DMS53 treated with DMSO at 0.1 percent for 48 hours (cell line): Measurements from ENCODE around the gene FCN1.

Source experiments
- DNase-seq: peaks from one replicate; lab custom pipeline; 2025; ENCODE audit not compliant: unreplicated experiment; lab: John Stamatoyannopoulos, UW

The FCN1 gene

GRCh38 chr9:134937566-134938345 lies 20.0 kb upstream of the FCN1 start:
- no peak for DNase-seq

GRCh38 chr9:134937164-134937555 lies 19.4 kb upstream of the FCN1 start:
- DNase-seq = no peak

- DNase-seq = no peak
Measured at GRCh38 chr9:134936346-134937163, 18.8 kb upstream of the FCN1 start.

- DNase-seq = no peak
Measured at GRCh38 chr9:134935701-134936345, 18.1 kb upstream of the FCN1 start.

GRCh38 chr9:134935056-134935640 lies 17.4 kb upstream of the FCN1 start:
- DNase-seq = no peak

- no peak for DNase-seq
Measured at GRCh38 chr9:134933076-134933659, 15.5 kb upstream of the FCN1 start.

- DNase-seq = no peak
Measured at GRCh38 chr9:134932606-134933005, 14.9 kb upstream of the FCN1 start.

- DNase-seq = no peak
Measured at GRCh38 chr9:134932171-134932570, 14.5 kb upstream of the FCN1 start.

GRCh38 chr9:134930398-134930797 lies 12.7 kb upstream of the FCN1 start:
- no peak for DNase-seq

- no peak for DNase-seq
Measured at GRCh38 chr9:134929193-134930158, 11.8 kb upstream of the FCN1 start.

GRCh38 chr9:134928436-134929192 lies 10.9 kb upstream of the FCN1 start:
- no peak for DNase-seq

- DNase-seq = no peak
Measured at GRCh38 chr9:134925011-134925511, 7.3 kb upstream of the FCN1 start.

- no peak for DNase-seq
Measured at GRCh38 chr9:134923466-134923865, 5.8 kb upstream of the FCN1 start.

GRCh38 chr9:134922932-134923240 lies 5.2 kb upstream of the FCN1 start:
- DNase-seq = no peak

- DNase-seq = no peak
Measured at GRCh38 chr9:134922066-134922931, 4.6 kb upstream of the FCN1 start.

GRCh38 chr9:134919303-134919702 lies 1.6 kb upstream of the FCN1 start:
- no peak for DNase-seq

GRCh38 chr9:134918646-134919045 lies 934 bp upstream of the FCN1 start:
- DNase-seq = no peak

- DNase-seq = no peak
Measured at GRCh38 chr9:134916161-134916665, 1.5 kb downstream of the FCN1 start.
